Keratinocyte (primary cell): ENCODE measurements around the gene PKD2. TPM values are rescaled to one million over a fixed set of nuclear protein-coding genes. Genes with fewer than 3 reads are reported as not detected.

Experiments used
- DNase-seq: peaks from one replicate; pipeline ENCODE4 v3.0.0-alpha.2; 2011; ENCODE audit warnings: low read depth, missing footprints, low spot score
- FAIRE-seq: peaks from 2 replicates; lab custom pipeline; 2011; peaks lifted over from hg19 to GRCh38; lab: Jason Lieb, UNC
- H2AFZ ChIP-seq: 2 replicates; pipeline ENCODE4 v1.6.0; 2012; ENCODE audit warnings: low read length, control low read depth, inconsistent platforms; ENCODE audit not compliant: control insufficient read depth
- H3K27ac ChIP-seq: 2 replicates; pipeline ENCODE4 v1.5.1; 2011; ENCODE audit warnings: low read length; ENCODE audit not compliant: control insufficient read depth, insufficient read depth
- H3K27me3 ChIP-seq: 3 replicates; pipeline ENCODE4 v1.6.0; 2011; ENCODE audit warnings: low read length; ENCODE audit not compliant: control insufficient read depth, insufficient read depth; ENCODE audit errors: extremely low read depth
- H3K36me3 ChIP-seq, 2 experiments: 2 replicates in 1 of 2; 3 replicates in 1 of 2; pipeline ENCODE4 v1.5.1; 2011; ENCODE audit warnings: low read length in 2 of 2, mild to moderate bottlenecking in 1 of 2; ENCODE audit not compliant: control insufficient read depth in 2 of 2, insufficient read depth in 2 of 2; ENCODE audit errors: extremely low read depth in 1 of 2
- H3K4me1 ChIP-seq: 3 replicates; pipeline ENCODE4 v1.5.1; 2011; ENCODE audit warnings: low read length; ENCODE audit not compliant: control insufficient read depth, insufficient read depth; ENCODE audit errors: extremely low read depth
- H3K4me2 ChIP-seq: 3 replicates; pipeline ENCODE4 v1.6.0; 2011; ENCODE audit warnings: low read depth, low read length; ENCODE audit not compliant: control insufficient read depth, insufficient read depth; ENCODE audit errors: extremely low read depth
- H3K4me3 ChIP-seq, 3 experiments: fragments of 200-600 bp in 1 of 3; sonication (generic) in 1 of 3; 2 replicates in 2 of 3; 3 replicates in 1 of 3; pipeline ENCODE4 v1.5.1; 2011 to 2016; ENCODE audit warnings: low read length in 3 of 3, mild to moderate bottlenecking in 3 of 3, control low read depth in 2 of 3, inconsistent platforms in 1 of 3, low read depth in 1 of 3, mixed read lengths in 1 of 3, mixed run types in 1 of 3, moderate library complexity in 1 of 3; ENCODE audit not compliant: control insufficient read depth in 2 of 3, insufficient read depth in 2 of 3; ENCODE audit errors: extremely low read depth in 1 of 3
- H3K79me2 ChIP-seq: 2 replicates; pipeline ENCODE4 v1.6.0; 2012; ENCODE audit warnings: low read length; ENCODE audit not compliant: control insufficient read depth, insufficient read depth
- H3K9ac ChIP-seq: 3 replicates; pipeline ENCODE4 v1.6.0; 2011; ENCODE audit warnings: low read length; ENCODE audit not compliant: control insufficient read depth, insufficient read depth; ENCODE audit errors: extremely low read depth
- H3K9me1 ChIP-seq: 3 replicates; pipeline ENCODE4 v1.6.0; 2011; ENCODE audit warnings: low read length; ENCODE audit not compliant: control insufficient read depth, insufficient read depth; ENCODE audit errors: extremely low read depth
- H3K9me3 ChIP-seq: 2 replicates; pipeline ENCODE4 v1.5.1; 2012; ENCODE audit warnings: low read depth, low read length; ENCODE audit not compliant: control insufficient read depth
- H4K20me1 ChIP-seq: 3 replicates; pipeline ENCODE4 v1.6.0; 2011; ENCODE audit warnings: low read length; ENCODE audit not compliant: control insufficient read depth, insufficient read depth; ENCODE audit errors: extremely low read depth
- CTCF ChIP-seq, 3 experiments: IDR thresholded peaks in 1 of 3; conservative IDR thresholded peaks in 1 of 3; optimal IDR thresholded peaks in 1 of 3; 2 replicates in 2 of 3; 3 replicates in 1 of 3; pipeline versions ENCODE3 to v1.5.1; 2011; ENCODE audit warnings: low read length in 3 of 3, mild to moderate bottlenecking in 3 of 3, moderate library complexity in 2 of 3, control low read depth in 1 of 3, inconsistent platforms in 1 of 3; ENCODE audit not compliant: insufficient read depth in 2 of 3; ENCODE audit errors: extremely low read depth in 1 of 3
- EZH2 ChIP-seq: IDR thresholded peaks from one replicate; pipeline ENCODE4 v1.6.1; 2012; ENCODE audit warnings: inconsistent platforms, mild to moderate bottlenecking, low read length, moderate library complexity
- dilution Hi-C: fragments of 300-500 bp; cut with MboI; formaldehyde crosslinking; loops from one replicate; pipeline ENCODE4 v1.7.0; 2020; ENCODE audit warnings: low sequenced_read_pairs; ENCODE audit not compliant: extremely low pct_ligation_motif_present
- polyA plus RNA-seq, 5 experiments: library from polyadenylated mRNA; depleted of rRNA in 3 of 5; stranded (reverse) in 3 of 5; stranded (forward) in 1 of 5; unstranded in 1 of 5; fragments of >200 nt; gene quantifications; 1 replicate in 1 of 5; 2 replicates in 3 of 5; 3 replicates in 1 of 5; pipeline versions ENCODE4 v1.2.1 to v1.2.3, GENCODE V29; 2011 to 2012; ENCODE audit warnings: missing spikeins in 2 of 5, low read depth in 1 of 5, low replicate concordance in 1 of 5

The PKD2 gene
- polyA plus RNA-seq, 1 donor (not counting 4 experiments of a cell fraction or from before 2014, with no cell fraction given), result 21.5 TPM

- peak overlapping the region; percentile 22 for H3K4me2 ChIP-seq
These were observed 11.0 kb downstream of the PKD2 start for GRCh38 chr4:88018466-88018865.

GRCh38 chr4:88021824-88022223 is 14.4 kb downstream of the PKD2 start:
- H3K4me3 ChIP-seq, result no peak overlapping the region
- dilution Hi-C loops, result no loop called here
- no peak overlapping the region for H2AFZ ChIP-seq
- H3K27ac ChIP-seq, result no peak overlapping the region
- DNase-seq (no peak), FAIRE-seq (peak; percentile 41)
- H3K79me2 ChIP-seq, result peaks cover 18% of the 10 kb centered on the region
- no peak for TF ChIP-seq EZH2
- TF ChIP-seq CTCF (optimal IDR thresholded peaks at IDR 0.05 in 1 of 3, IDR thresholded peaks at IDR 0.05 in 1 of 3, conservative IDR thresholded peaks at IDR 0.05 in 1 of 3; ENCODE audit: extremely low read depth in 1 of 3, insufficient read depth in 2 of 3, low read length in 3 of 3), result no peak
- H3K4me1 ChIP-seq, result peaks cover 11% of the 10 kb centered on the region
- no peaks in the 10 kb centered on the region for H3K27me3 ChIP-seq
- H3K9me3 ChIP-seq, result peaks cover 9% of the 10 kb centered on the region
- no peaks in the 10 kb centered on the region for H4K20me1 ChIP-seq
- no peaks in the 10 kb centered on the region for H3K9me1 ChIP-seq
- no peak overlapping the region for H3K4me2 ChIP-seq
- no peak overlapping the region for H3K9ac ChIP-seq
- H3K36me3 ChIP-seq, result peaks cover 1 to 8% of the 10 kb centered on the region in 2 experiments

More at GRCh38 chr4:88018466-88018865, 11.0 kb downstream of the PKD2 start:
- Histone ChIP-seq H3K9me1 (no peaks in the 10 kb centered on the region), H3K4me3 (no peak overlapping the region), H3K9me3 (no peaks in the 10 kb centered on the region), H3K9ac (no peak overlapping the region), H2AFZ (no peak overlapping the region), H3K27me3 (no peaks in the 10 kb centered on the region), H4K20me1 (no peaks in the 10 kb centered on the region), H3K36me3 (peaks cover 1 to 5% of the 10 kb centered on the region in 2 experiments), H3K4me1 (peaks cover 22% of the 10 kb centered on the region), H3K27ac (peak overlapping the region; percentile 32), H3K79me2 (peaks cover 40% of the 10 kb centered on the region)
- TF ChIP-seq EZH2 (no peak), CTCF (optimal IDR thresholded peaks at IDR 0.05 in 1 of 3, IDR thresholded peaks at IDR 0.05 in 1 of 3, conservative IDR thresholded peaks at IDR 0.05 in 1 of 3; ENCODE audit: extremely low read depth in 1 of 3, insufficient read depth in 2 of 3, low read length in 3 of 3) (no peak)
- no peak for DNase-seq
- dilution Hi-C loops, result no loop called here
- FAIRE-seq, result no peak
